ENCODE measurements around the gene RGS5.

RGS5 gene

DNA sequence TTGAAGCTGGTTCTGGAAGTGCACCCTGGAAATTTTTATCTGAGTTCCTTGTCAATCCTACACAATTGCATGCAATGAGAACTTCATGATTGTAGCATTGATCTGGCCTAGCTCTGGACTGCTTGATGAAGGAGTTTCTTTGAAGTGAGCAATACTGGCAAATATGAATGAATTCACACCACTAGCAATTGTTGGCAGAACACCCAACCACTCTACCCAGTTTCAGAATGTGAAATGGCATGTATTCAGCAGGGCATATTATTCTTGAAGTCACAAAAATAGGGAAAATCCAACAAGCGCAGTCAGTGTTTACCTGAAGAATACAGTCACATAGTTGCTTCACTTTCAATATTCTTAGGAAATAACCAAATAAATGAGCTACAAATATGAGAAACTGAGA lies 57.3 kb downstream of the RGS5 start:
- no peak overlapping the region for H3K27ac Mint-ChIP-seq
- no peaks in the 10 kb centered on the region for H3K4me1 Mint-ChIP-seq
- H3K4me3 Mint-ChIP-seq, result no peak overlapping the region
- H3K36me3 Mint-ChIP-seq, result no peaks in the 10 kb centered on the region
- no peaks in the 10 kb centered on the region for H3K27me3 Mint-ChIP-seq
- H3K9me3 Mint-ChIP-seq, result no peaks in the 10 kb centered on the region
- no peak for DNase-seq
- CTCF ChIA-PET, result no interaction called here

DNA sequence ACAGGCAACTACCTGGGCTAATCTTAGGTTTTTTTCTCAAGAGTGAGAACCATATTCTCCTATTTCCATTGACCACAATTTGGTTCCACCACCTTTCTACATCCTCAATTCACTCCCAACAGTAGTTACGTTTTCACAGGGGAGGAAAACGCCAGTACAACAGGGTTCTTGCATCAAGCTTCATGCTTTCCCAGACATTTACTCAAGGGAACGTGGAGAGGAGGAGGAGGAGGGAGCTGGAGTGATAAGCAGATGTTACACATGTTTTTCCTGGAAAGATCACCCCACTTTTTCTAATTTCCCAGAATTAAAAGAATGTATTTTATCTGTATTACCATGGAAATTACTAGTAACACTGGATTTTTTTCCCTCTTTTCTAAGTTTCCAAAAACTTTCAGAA lies 58.3 kb downstream of the RGS5 start:
- Mint-ChIP-seq H3K27me3 (no peaks in the 10 kb centered on the region), H3K27ac (no peak overlapping the region), H3K4me1 (no peaks in the 10 kb centered on the region), H3K4me3 (no peak overlapping the region), H3K36me3 (no peaks in the 10 kb centered on the region), H3K9me3 (no peaks in the 10 kb centered on the region)
- CTCF ChIA-PET, result no interaction called here
- no peak for DNase-seq

DNA sequence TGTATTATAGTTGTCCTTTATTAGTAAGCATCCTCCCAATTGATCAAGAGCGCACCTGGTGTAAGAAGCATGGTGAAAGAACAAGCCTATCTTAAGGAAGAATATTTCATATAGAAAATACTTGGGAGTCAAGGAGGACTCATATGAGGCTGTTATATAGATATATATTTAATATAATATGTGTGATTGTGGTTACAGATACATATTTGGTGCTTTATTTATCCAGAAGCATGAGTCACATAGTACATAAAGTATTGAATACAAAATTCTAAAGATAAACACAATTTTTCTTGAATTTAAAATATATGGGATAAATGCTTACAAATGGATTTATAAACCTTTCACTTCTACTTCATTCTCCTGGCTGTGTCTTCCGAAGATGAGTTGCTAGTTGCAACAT lies 60.6 kb downstream of the RGS5 start:
- DNase-seq, result no peak
- H3K27ac Mint-ChIP-seq, result no peak overlapping the region
- CTCF ChIA-PET, result no interaction called here
- no peaks in the 10 kb centered on the region for H3K9me3 Mint-ChIP-seq
- no peaks in the 10 kb centered on the region for H3K4me1 Mint-ChIP-seq
- no peaks in the 10 kb centered on the region for H3K36me3 Mint-ChIP-seq
- H3K27me3 Mint-ChIP-seq, result no peaks in the 10 kb centered on the region
- no peak overlapping the region for H3K4me3 Mint-ChIP-seq

DNA sequence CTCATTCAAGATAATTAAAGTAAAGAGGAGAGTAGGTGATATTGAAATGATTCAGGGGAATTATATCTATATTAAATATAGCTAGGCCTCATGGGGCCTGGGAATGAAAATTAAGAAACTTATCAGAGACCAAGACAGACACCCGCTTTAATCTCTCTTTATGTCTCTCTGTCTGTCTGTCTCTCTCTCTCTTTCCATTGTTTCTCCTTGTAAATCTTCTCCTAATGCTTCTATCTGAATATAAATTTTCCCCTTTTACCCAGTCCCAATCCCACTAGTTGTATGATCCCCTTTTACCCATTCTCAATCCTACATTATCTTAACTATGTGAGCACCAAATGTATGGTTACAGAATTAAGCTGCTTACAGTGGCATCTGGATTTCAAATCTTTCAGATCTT lies 61.2 kb downstream of the RGS5 start:
- CTCF ChIA-PET, result no interaction called here
- Mint-ChIP-seq H3K4me1 (no peaks in the 10 kb centered on the region), H3K27me3 (no peaks in the 10 kb centered on the region), H3K27ac (no peak overlapping the region), H3K9me3 (no peaks in the 10 kb centered on the region), H3K4me3 (no peak overlapping the region), H3K36me3 (no peaks in the 10 kb centered on the region)
- no peak for DNase-seq

DNA sequence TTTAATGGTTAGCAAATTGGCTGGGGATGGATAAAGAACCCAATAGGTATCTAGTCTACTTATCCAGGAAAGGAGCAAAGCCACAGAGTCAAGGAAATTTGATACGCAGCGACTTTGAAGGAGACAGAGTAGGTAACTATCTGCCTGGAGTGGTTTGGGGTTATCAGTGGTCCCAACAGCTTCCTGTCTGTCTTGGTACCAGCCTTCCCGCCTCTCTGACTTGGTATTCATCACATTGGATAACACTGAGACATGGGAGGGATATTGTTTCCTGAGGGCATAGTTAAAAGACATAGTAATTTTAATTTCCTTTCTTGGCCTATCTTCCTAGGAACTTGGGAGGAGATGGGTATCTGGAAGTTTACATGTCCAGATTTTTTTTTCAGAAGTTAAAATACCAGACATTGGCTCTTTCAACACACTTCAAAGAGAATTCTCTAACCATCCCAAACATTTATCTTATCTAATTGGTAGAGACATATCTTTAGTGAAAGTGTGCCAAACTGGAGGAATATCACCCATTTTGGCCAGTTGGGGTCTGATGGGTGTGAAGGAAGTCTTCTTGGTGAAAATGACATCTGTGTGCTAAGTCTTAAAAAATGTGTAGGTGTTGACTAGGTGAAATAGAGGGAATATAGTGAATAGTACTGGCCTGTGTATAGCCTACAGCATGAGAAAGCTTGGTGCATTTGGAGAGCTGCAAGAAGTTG lies 65.0 kb downstream of the RGS5 start:
- Mint-ChIP-seq H3K9me3 (no peaks in the 10 kb centered on the region), H3K27me3 (no peaks in the 10 kb centered on the region), H3K4me3 (no peak overlapping the region), H3K27ac (no peak overlapping the region), H3K36me3 (no peaks in the 10 kb centered on the region), H3K4me1 (no peaks in the 10 kb centered on the region)
- DNase-seq, result no peak
- CTCF ChIA-PET, result no interaction called here

DNA sequence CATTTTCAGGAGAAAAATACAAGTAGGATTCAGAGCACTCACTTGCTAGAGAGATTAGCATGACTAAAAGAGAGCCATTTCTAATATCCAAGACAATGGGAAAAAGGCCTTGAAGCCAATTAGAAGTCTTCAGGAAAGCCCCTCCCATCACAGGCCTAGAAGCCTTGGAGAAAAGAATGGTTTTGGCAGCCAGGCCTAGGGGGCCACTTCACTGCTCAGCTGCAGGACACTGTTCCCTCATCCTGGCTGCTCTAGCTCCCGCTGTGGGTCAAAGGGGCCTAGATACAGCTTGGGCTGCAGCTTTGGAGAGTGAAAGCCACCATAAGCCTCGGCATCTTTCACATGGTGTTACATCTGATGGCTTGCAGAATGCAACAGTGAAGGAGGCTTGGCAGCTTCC lies 70.7 kb downstream of the RGS5 start:
- Mint-ChIP-seq H3K27ac (no peak overlapping the region), H3K4me1 (no peaks in the 10 kb centered on the region), H3K36me3 (no peaks in the 10 kb centered on the region), H3K9me3 (no peaks in the 10 kb centered on the region), H3K4me3 (no peak overlapping the region), H3K27me3 (no peaks in the 10 kb centered on the region)
- CTCF ChIA-PET, result no interaction called here
- no peak for DNase-seq

DNA sequence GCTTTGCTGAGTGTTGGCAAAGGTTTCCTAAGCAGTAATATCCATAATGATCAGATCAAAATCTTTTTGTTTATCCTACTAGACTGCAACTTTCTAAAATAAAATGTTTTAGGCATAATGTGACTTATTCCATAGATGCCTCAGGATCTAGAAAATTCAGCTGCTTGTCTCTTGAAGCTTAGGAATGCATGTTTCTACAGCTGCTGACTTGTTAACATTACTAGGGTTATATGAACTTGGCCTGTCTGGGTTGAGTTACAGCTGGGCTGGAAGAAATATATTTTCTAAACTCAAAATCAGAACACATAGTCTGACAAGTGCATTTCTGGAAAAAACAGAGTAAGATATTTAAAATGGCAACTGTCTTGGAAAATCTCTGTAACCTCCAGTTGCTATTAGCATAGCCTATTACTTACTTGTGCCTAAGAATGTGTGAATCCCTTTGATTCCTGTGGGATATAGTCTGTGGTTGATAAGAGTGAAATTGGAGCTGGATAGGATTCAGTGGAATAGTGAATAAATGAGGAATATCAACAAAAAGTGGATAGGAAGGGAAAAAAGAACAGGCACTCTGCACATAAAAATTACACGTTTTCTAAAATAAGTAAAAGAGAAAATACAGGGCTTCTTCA lies 72.4 kb downstream of the RGS5 start:
- no peak for DNase-seq
- no peaks in the 10 kb centered on the region for H3K4me1 Mint-ChIP-seq
- H3K9me3 Mint-ChIP-seq, result no peaks in the 10 kb centered on the region
- no peak overlapping the region for H3K27ac Mint-ChIP-seq
- no peaks in the 10 kb centered on the region for H3K27me3 Mint-ChIP-seq
- H3K36me3 Mint-ChIP-seq, result no peaks in the 10 kb centered on the region
- no peak overlapping the region for H3K4me3 Mint-ChIP-seq
- CTCF ChIA-PET, result no interaction called here

DNA sequence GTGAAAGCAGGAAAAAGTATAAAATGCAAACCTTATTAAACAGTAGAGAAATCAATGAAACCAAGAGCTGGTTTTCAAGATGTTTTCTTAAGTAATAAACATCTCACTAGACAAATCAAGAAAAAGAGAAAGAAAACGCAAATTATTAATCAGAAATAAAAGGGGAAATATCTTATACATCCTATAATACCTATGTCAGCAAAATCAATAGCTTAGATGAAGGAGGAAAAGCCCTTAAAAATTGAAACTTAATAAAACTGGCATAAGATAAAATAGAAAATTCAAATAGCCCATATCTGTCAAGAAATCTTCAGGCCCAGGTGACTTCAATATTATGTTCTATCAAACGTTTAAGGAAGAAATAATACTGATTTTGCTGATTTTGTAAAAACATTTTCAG lies 74.4 kb downstream of the RGS5 start:
- H3K9me3 Mint-ChIP-seq, result no peaks in the 10 kb centered on the region
- no peak overlapping the region for H3K4me3 Mint-ChIP-seq
- H3K27ac Mint-ChIP-seq, result no peak overlapping the region
- H3K27me3 Mint-ChIP-seq, result no peaks in the 10 kb centered on the region
- CTCF ChIA-PET, result no interaction called here
- no peaks in the 10 kb centered on the region for H3K36me3 Mint-ChIP-seq
- no peaks in the 10 kb centered on the region for H3K4me1 Mint-ChIP-seq
- DNase-seq, result no peak

DNA sequence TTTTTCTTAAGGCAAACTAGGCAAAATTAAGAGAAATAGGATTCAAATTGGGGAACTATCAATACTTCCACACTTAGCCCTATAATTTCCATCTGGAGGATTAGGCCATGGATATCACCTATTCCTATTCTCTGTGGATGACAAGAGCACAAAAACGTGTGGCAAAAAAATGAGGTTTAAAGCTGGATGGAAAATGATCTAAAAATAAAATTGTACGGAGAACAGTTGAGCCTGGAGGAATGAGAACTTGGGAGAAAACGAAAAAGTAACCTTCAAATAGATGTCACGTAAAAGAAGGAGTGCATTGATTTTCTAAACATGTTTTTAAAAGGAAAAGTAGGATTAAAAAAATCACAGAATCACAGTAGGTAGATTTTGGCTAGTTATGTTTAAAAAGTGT lies 77.9 kb downstream of the RGS5 start:
- Mint-ChIP-seq H3K36me3 (no peaks in the 10 kb centered on the region), H3K27me3 (no peaks in the 10 kb centered on the region), H3K9me3 (no peaks in the 10 kb centered on the region), H3K27ac (no peak overlapping the region), H3K4me1 (no peaks in the 10 kb centered on the region), H3K4me3 (no peak overlapping the region)
- CTCF ChIA-PET, result no interaction called here
- no peak for DNase-seq

DNA sequence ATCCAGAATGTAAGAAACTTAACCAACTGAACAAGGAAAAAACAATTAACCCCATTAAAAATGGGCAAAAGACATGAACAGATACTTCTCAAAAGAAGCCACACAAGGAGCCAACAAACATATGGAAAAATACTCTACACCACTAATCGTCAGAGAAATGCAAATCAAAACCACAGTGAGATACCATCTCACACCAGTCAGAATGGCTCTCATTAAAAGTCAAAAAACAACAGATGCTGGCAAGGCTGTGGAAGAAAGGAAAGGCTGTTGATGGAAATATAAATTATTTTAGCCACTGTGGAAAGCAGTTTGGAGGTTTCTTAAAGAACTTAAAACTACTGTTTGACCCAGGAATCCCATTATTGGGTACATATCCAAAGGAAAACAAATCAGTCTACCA lies 82.3 kb downstream of the RGS5 start:
- Mint-ChIP-seq H3K27me3 (no peaks in the 10 kb centered on the region), H3K27ac (no peak overlapping the region), H3K36me3 (no peaks in the 10 kb centered on the region), H3K4me3 (no peak overlapping the region), H3K4me1 (no peaks in the 10 kb centered on the region), H3K9me3 (no peaks in the 10 kb centered on the region)
- DNase-seq, result no peak
- CTCF ChIA-PET, result no interaction called here

DNA sequence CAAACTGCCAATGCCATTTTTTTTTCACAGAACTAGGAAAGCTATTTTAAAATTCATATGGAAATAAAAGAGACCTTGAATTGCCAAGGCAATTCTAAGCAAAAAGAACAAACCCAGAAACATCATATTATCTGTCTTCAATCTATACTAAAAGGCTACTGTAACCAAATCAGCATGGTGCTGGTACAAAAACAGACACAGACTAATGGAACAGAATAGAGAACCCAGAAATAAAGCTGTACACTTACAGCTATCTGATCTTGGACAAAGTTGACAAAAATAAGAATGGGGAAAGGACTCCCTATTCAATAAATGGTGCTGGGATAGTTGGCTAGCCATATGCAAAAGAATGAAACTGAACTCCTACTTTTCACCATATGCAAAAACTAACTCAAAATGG lies 83.0 kb downstream of the RGS5 start:
- Mint-ChIP-seq H3K36me3 (no peaks in the 10 kb centered on the region), H3K27ac (no peak overlapping the region), H3K27me3 (no peaks in the 10 kb centered on the region), H3K4me3 (no peak overlapping the region), H3K4me1 (no peaks in the 10 kb centered on the region), H3K9me3 (no peaks in the 10 kb centered on the region)
- CTCF ChIA-PET, result no interaction called here
- DNase-seq, result no peak

DNA sequence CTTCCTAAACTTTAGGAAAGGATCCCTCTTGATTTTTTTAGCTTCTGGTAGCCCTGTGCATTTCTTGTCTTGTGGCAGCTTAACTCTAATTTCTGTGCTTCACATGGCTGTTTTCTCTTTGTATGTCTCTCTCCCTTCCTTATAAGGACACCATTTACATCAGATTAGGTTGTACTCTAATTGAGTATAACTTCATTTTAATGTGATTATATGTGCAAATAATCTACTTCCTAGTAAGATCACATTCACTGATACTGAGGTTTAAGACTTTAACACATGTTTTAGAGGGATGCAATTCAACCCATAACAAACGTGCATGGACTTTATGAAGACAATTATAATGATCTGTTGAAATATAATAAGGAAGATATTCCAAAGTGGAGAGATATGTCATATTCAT lies 86.8 kb downstream of the RGS5 start:
- Mint-ChIP-seq H3K9me3 (no peaks in the 10 kb centered on the region), H3K27ac (no peak overlapping the region), H3K27me3 (no peaks in the 10 kb centered on the region), H3K36me3 (no peaks in the 10 kb centered on the region), H3K4me3 (no peak overlapping the region), H3K4me1 (no peaks in the 10 kb centered on the region)
- no peak for DNase-seq
- CTCF ChIA-PET, result interaction anchor here (1.1 kb wide), 1 partner anchor 59 kb away, joined by 3 read pairs; no protein-coding TSS in a partner anchor

DNA sequence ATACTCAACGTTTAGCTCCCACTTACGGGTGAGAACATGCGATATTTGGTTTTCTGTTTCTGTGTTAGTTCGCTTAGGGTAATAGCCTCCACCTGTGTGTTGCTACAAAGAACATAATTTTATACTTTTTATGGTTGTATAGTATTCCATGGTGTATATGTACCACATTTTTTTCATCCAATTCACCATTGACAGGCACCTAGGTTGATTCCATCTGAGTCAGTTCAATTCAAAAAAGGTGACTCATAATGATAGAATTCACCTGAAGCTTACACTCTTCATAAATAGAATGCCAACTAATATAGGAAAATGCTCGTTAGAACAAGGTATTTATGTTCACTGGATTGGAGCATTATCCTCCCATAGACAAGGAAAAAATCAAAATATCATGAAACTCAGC lies 95.1 kb downstream of the RGS5 start:
- H3K36me3 Mint-ChIP-seq, result no peaks in the 10 kb centered on the region
- H3K4me3 Mint-ChIP-seq, result no peak overlapping the region
- no peaks in the 10 kb centered on the region for H3K9me3 Mint-ChIP-seq
- H3K27ac Mint-ChIP-seq, result no peak overlapping the region
- DNase-seq, result no peak
- H3K4me1 Mint-ChIP-seq, result no peaks in the 10 kb centered on the region
- no peaks in the 10 kb centered on the region for H3K27me3 Mint-ChIP-seq
- CTCF ChIA-PET, result no interaction called here

DNA sequence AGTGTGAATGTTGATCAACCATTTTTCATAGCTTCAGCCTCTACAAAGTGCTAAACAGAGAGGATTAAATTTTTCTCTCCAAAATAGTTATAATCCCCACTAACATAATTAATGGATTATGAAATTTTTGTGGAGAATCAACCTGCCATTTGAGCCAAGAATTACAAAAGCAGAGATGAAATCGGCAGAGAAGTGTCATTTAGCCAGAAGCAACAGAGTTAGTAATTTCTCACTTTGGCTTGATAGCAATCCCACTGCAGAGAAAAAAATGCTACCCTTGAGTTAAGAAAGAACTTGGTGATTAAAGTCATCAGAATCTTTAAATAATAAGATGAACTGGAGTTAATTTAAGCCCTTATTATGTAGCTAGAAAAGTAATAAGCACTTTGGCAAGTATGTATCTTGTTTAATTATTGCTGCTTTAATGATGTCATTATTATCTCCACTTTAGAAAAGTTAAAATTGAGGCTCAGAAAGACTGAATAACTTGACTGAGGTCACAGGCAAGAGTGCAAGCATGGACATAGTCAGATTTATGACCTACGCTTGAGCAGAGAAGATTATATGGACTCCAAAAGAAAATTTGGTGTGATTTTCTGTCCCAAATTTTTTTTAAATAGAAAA lies 96.2 kb downstream of the RGS5 start:
- CTCF ChIA-PET, result no interaction called here
- Mint-ChIP-seq H3K4me3 (no peak overlapping the region), H3K4me1 (no peaks in the 10 kb centered on the region), H3K36me3 (no peaks in the 10 kb centered on the region), H3K27me3 (no peaks in the 10 kb centered on the region), H3K27ac (no peak overlapping the region), H3K9me3 (no peaks in the 10 kb centered on the region)
- no peak for DNase-seq

DNA sequence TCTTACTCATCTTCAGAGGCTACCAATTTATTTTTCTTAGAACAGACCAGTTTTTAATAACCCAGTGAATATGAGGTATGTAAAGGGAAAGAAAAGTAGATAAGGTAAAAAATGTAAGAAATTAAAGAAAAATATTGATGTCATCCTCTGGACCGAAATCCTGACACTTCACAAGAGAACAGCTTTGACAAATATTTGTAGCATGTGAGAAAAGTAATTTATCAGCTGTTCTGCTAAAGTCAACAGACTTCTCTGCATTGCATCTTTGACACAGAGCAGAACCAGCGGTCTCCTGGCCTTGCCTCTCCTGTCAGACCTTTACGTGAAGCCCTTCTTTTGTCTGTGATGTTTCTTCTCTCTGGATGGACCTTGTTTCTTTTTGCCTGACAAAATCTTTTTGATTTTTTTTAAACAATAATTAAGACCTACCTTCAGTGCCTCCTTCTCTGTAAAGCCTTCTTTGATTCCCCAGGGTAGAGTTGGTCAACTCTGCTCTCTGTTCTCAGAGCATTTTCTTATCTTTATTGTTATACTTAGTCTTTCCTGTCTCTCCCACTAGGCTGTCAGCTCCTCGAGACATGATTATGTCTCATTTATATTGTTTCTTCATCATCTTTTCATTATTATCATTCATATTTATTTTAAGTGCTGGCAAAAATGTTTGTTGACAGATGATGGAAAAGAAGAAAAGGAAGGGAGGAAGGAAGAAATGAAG lies 98.2 kb downstream of the RGS5 start:
- no peak overlapping the region for H3K27ac Mint-ChIP-seq
- no peaks in the 10 kb centered on the region for H3K4me1 Mint-ChIP-seq
- DNase-seq, result no peak
- no peaks in the 10 kb centered on the region for H3K36me3 Mint-ChIP-seq
- no peaks in the 10 kb centered on the region for H3K9me3 Mint-ChIP-seq
- H3K4me3 Mint-ChIP-seq, result no peak overlapping the region
- no peaks in the 10 kb centered on the region for H3K27me3 Mint-ChIP-seq
- CTCF ChIA-PET, result no interaction called here

Data from activated naive CD4-positive, alpha-beta T cell treated with anti-CD3 and anti-CD28 coated beads, Interleukin-2, amount 10 ng/mL, durations not matched to agents 7 days and 5 days (primary cell).